Spleen (tissue), 11 donors: ENCODE measurements around the gene SYNM. TPM values are rescaled to one million over a fixed set of nuclear protein-coding genes. Genes with fewer than 3 reads are reported as not detected.

Experiments
- DNase-seq: peaks from one replicate; pipeline ENCODE4 v3.0.0-alpha.2; 2020
- H3K27ac ChIP-seq, 8 donors: fragments of 200-600 bp; sonication (generic) in 7 of 8; 1 replicate in 4 of 8; 2 replicates in 4 of 8; pipeline versions ENCODE4 v1.5.0 to v1.8.0; 2016 to 2021; ENCODE audit warnings: inconsistent platforms in 4 of 8, mild to moderate bottlenecking in 4 of 8, moderate library complexity in 1 of 8
- H3K27me3 ChIP-seq, 7 donors: fragments of 200-600 bp; sonication (generic) in 6 of 7; replicated peaks in 1 of 7; 1 replicate in 4 of 7; 2 replicates in 3 of 7; pipeline versions ENCODE4 v1.5.0 to v1.8.0; 2016 to 2021; ENCODE audit warnings: inconsistent platforms in 3 of 7, mild to moderate bottlenecking in 1 of 7
- H3K36me3 ChIP-seq, 6 donors: fragments of 200-600 bp; sonication (generic) in 5 of 6; 1 replicate in 4 of 6; 2 replicates in 2 of 6; pipeline versions ENCODE4 v1.5.0 to v1.8.0; 2016 to 2021; ENCODE audit warnings: inconsistent platforms in 2 of 6
- H3K4me1 ChIP-seq, 6 donors: fragments of 200-600 bp; sonication (generic) in 5 of 6; 1 replicate in 3 of 6; 2 replicates in 3 of 6; pipeline versions ENCODE4 v1.5.0 to v1.8.0; 2016 to 2021; ENCODE audit warnings: inconsistent platforms in 3 of 6
- H3K4me3 ChIP-seq, 8 donors: fragments of 200-600 bp; sonication (generic) in 7 of 8; 1 replicate in 4 of 8; 2 replicates in 4 of 8; pipeline versions ENCODE4 v1.5.0 to v1.8.0; 2016 to 2021; ENCODE audit warnings: inconsistent platforms in 4 of 8, mild to moderate bottlenecking in 4 of 8, moderate library complexity in 2 of 8
- H3K9me3 ChIP-seq, 8 donors: fragments of 200-600 bp; sonication (generic) in 7 of 8; 1 replicate in 4 of 8; 2 replicates in 4 of 8; pipeline versions ENCODE4 v1.5.0 to v1.8.0; 2016 to 2021; ENCODE audit warnings: inconsistent platforms in 4 of 8
- POLR2A ChIP-seq, 3 donors: fragments of 450-650 bp; IDR thresholded peaks; one replicate each; pipeline ENCODE4 v1.5.1; 2017; ENCODE audit warnings: antibody characterized with exemption in 3 of 3, mild to moderate bottlenecking in 1 of 3
- POLR2AphosphoS5 ChIP-seq, 3 donors: sonication (generic); formaldehyde crosslinking; IDR thresholded peaks; one replicate each; pipeline ENCODE4 v1.5.1; 2017; ENCODE audit warnings: antibody characterized with exemption in 3 of 3
- WGBS, 5 donors: extraction: QIAGEN DNeasy Blood & Tissue Kit in 3 of 5; methylation state at CpG; one replicate each; pipeline versions ENCODE4 v1.1.5 to v1.1.7; 2013 to 2018; 5-methylcytosine and 5-hydroxymethylcytosine counted together
- intact Hi-C: fragments of 100-400 bp; cut with DNase I; formaldehyde crosslinking; loops from one replicate; pipeline ENCODE4 v1.15.0; 2023; ENCODE audit warnings: low total_unique reads
- polyA plus RNA-seq, 3 donors: library from polyadenylated mRNA; stranded (reverse); fragments of 200-250 nt; gene quantifications; one replicate each; pipeline ENCODE4 v1.2.1, GENCODE V29; 2013
- total RNA-seq, 7 donors: library from RNA; depleted of rRNA in 3 of 7; stranded (reverse); fragments of >200 nt in 3 of 7; fragmentation: NEBNext Ultra II Directional in 4 of 7; extraction: Animal tissue kit (Norgen Biotek cat#: 25700) in 4 of 7; gene quantifications; one replicate each; pipeline versions ENCODE4 v1.1.0 to v1.2.1, GENCODE V29; 2016 to 2021
- TF ChIP-seq, protein P1 (sequence below), 11 experiments: fragments of 200-600 bp in 7 of 11; fragments of 450-650 bp in 4 of 11; sonication (generic) in 4 of 11; IDR thresholded peaks in 8 of 11; conservative IDR thresholded peaks in 3 of 11; 1 replicate in 7 of 11; 2 replicates in 4 of 11; pipeline versions ENCODE4 v1.4.0 to v1.8.0; 2016 to 2021; ENCODE audit warnings: antibody characterized with exemption in 11 of 11, inconsistent platforms in 4 of 11, mild to moderate bottlenecking in 1 of 11
- donor health status: healthy with polysubstance abuse.
- donor health status: DM: no; HTN: no; CAD: no; lungs with moderate emphysema.
- donor health status: DM: no; HTN: no; CAD: no.
- donor health status: Bipolar disorder and iron deficiency.
- donor health status: healthy.
- donor health status: DM: no; HTN: no; CAD: no.
- donor health status: DM: yes; HTN: yes; CAD: no.

The SYNM gene
- total and polyA plus RNA-seq, 10 donors = 3.3 to 10.7 (median 4.1) TPM

DNA sequence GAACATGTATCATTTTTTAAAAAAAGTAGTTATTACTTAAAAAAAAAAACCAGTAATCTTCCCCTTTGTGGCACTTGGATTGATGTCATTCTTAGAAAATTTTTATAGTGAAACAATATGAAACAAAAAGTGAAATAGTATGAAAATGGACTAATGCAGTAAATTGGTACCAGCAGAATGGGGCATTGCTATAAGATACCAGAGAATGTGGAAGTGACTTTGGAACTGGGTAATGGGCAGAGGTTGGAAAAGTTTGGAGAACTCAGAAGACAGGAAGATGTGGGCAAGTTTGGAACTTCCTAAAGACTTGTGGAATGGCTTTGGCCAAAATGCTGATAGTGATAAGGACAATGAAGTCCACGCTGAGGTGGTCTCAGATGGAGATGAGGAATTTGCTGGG, 77.9 kb downstream of the SYNM start:
- DNase-seq = no peak
- WGBS, 5 donors = 82 to 100% (median 94%) methylated on average over 1 of the region's 1 CpG
- Histone ChIP-seq H3K4me1 (peaks cover 0 to 8% (median 0%) of the 10 kb centered on the region in 6 donors), H3K4me3 (no peak overlapping the region), H3K36me3 (peaks cover 0 to 8% (median 0%) of the 10 kb centered on the region in 6 donors), H3K27ac (no peak overlapping the region), H3K27me3 (no peaks in the 10 kb centered on the region), H3K9me3 (no peaks in the 10 kb centered on the region)
- intact Hi-C loops = no loop called here
- TF ChIP-seq POLR2AphosphoS5 (IDR thresholded peaks at IDR 0.05) (no peak), POLR2A (IDR thresholded peaks at IDR 0.05) (no peak)
- TF ChIP-seq, protein P1, sequence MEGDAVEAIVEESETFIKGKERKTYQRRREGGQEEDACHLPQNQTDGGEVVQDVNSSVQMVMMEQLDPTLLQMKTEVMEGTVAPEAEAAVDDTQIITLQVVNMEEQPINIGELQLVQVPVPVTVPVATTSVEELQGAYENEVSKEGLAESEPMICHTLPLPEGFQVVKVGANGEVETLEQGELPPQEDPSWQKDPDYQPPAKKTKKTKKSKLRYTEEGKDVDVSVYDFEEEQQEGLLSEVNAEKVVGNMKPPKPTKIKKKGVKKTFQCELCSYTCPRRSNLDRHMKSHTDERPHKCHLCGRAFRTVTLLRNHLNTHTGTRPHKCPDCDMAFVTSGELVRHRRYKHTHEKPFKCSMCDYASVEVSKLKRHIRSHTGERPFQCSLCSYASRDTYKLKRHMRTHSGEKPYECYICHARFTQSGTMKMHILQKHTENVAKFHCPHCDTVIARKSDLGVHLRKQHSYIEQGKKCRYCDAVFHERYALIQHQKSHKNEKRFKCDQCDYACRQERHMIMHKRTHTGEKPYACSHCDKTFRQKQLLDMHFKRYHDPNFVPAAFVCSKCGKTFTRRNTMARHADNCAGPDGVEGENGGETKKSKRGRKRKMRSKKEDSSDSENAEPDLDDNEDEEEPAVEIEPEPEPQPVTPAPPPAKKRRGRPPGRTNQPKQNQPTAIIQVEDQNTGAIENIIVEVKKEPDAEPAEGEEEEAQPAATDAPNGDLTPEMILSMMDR (IDR thresholded peaks at IDR 0.05 in 8 of 11, conservative IDR thresholded peaks at IDR 0.05 in 3 of 11) = no peak

Other genes starting within 250 kb of the SYNM start
- not detected for gene PGPEP1L, start 97.3 kb upstream of the SYNM start, total RNA-seq
- under 1 TPM in 1 of 3 donors, not detected in 2; 0.13 TPM for gene PGPEP1L, start 97.3 kb upstream of the SYNM start, polyA plus RNA-seq
- gene TTC23, start 144.5 kb downstream of the SYNM start, total RNA-seq = 10 to 100 TPM in 6 of 7 donors, 1 to 10 TPM in 1; 9.5 to 17.0 (median 14.2) TPM
- 1 to 10 TPM; 3.6 to 5.6 (median 3.7) TPM for gene TTC23, start 144.5 kb downstream of the SYNM start, polyA plus RNA-seq
- gene LRRC28, start 146.4 kb downstream of the SYNM start, total RNA-seq = 10 to 100 TPM; 20.9 to 63.3 (median 26.0) TPM
- gene LRRC28, start 146.4 kb downstream of the SYNM start, polyA plus RNA-seq = 1 to 10 TPM; 6.0 to 7.6 (median 7.1) TPM